ENCODE data around the gene DNAI7. TPM values are rescaled to one million over a fixed set of nuclear protein-coding genes. Genes with fewer than 3 reads are reported as not detected.
A peak's percentile ranks its signal among the peaks of the same experiment; 100 is the strongest.

The DNAI7 gene
- total RNA-seq, 1 experiment from 2014 or later: not detected

DNA sequence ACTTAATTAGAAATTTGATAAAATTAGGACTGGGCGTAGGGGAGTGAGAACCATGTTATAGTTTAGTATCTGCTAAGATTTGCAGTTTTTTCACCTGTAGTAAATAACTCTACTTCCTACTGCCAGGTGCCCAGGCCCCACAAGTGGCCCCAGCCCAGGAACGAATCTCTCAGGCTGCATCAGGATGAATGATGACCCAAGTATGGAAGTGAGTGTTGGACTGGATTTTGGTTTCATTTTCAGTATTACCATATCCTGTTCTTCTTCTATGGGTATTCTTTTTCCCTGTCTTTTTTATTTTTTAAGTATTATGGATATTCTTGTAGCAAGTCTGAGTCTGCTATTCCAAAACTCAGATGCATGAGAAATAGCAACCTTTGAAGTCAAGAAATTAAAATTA is 125.7 kb downstream of the DNAI7 start:
- no peak overlapping the region for H3K4me2 ChIP-seq (ENCODE audit: low read depth, low read length, poor library complexity, severe bottlenecking)
- H2AFZ ChIP-seq (ENCODE audit: low read length): no peak overlapping the region

DNA sequence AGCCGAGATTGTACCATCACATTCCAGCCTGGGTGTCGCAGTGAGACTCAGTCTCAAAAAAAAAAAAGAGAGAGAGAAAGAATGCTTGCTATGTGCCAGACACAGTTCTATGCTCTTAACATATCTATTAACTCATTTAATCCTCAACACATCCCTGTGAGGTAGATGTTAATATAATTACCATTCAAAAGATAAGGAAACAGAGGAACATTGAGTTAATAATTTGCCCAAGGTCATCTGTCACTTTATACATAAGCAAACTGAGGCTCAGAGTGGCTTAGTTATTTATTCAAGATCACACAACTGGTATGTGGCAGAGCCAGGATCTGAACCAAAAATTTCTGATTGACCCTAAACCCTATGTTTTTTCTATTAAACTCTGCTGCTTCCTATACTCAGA is 129.9 kb downstream of the DNAI7 start:
- peaks cover 24% of the 10 kb centered on the region for H4K20me1 ChIP-seq (ENCODE audit: insufficient read depth, low read depth, low read length)
- no peaks in the 10 kb centered on the region for H3K27me3 ChIP-seq (ENCODE audit: low read length)
- no peaks in the 10 kb centered on the region for H3K9me2 ChIP-seq (replicated peaks; ENCODE audit: insufficient read depth, low read length)
- peaks cover 91% of the 10 kb centered on the region for H3K79me2 ChIP-seq (ENCODE audit: low read length)
- peaks cover 83% of the 10 kb centered on the region for H3K36me3 ChIP-seq (ENCODE audit: insufficient read depth, low read length)
- H2AFZ ChIP-seq (ENCODE audit: low read length): no peak overlapping the region
- H3K4me2 ChIP-seq (ENCODE audit: low read depth, low read length, poor library complexity, severe bottlenecking): no peak overlapping the region
- H3K9me3 ChIP-seq (ENCODE audit: low read length): no peaks in the 10 kb centered on the region
- no peak overlapping the region for H3K4me3 ChIP-seq (ENCODE audit: low read length)
- H3K9ac ChIP-seq (ENCODE audit: low read length): no peak overlapping the region
- no peak for DNase-seq
- H3K27ac ChIP-seq (ENCODE audit: low read length): no peak overlapping the region; the same call in 1 of the 2 replicates
- peaks cover 55% of the 10 kb centered on the region for H3K4me1 ChIP-seq (ENCODE audit: low read length)

More for the DNA sequence above, 125.7 kb downstream of the DNAI7 start:
- Histone ChIP-seq H3K27me3 (ENCODE audit: low read length) (no peaks in the 10 kb centered on the region), H3K9me3 (ENCODE audit: low read length) (no peaks in the 10 kb centered on the region), H3K9me2 (replicated peaks; ENCODE audit: insufficient read depth, low read length) (no peaks in the 10 kb centered on the region), H3K27ac (ENCODE audit: low read length) (peak overlapping the region; percentile 32; the same call in 1 of the 2 replicates), H3K79me2 (ENCODE audit: low read length) (peaks cover 88% of the 10 kb centered on the region), H3K36me3 (ENCODE audit: insufficient read depth, low read length) (peaks cover 89% of the 10 kb centered on the region), H3K4me1 (ENCODE audit: low read length) (peaks cover 57% of the 10 kb centered on the region), H3K4me3 (ENCODE audit: low read length) (no peak overlapping the region), H3K9ac (ENCODE audit: low read length) (no peak overlapping the region), H4K20me1 (ENCODE audit: insufficient read depth, low read depth, low read length) (no peaks in the 10 kb centered on the region)
- DNase-seq: no peak

DNA sequence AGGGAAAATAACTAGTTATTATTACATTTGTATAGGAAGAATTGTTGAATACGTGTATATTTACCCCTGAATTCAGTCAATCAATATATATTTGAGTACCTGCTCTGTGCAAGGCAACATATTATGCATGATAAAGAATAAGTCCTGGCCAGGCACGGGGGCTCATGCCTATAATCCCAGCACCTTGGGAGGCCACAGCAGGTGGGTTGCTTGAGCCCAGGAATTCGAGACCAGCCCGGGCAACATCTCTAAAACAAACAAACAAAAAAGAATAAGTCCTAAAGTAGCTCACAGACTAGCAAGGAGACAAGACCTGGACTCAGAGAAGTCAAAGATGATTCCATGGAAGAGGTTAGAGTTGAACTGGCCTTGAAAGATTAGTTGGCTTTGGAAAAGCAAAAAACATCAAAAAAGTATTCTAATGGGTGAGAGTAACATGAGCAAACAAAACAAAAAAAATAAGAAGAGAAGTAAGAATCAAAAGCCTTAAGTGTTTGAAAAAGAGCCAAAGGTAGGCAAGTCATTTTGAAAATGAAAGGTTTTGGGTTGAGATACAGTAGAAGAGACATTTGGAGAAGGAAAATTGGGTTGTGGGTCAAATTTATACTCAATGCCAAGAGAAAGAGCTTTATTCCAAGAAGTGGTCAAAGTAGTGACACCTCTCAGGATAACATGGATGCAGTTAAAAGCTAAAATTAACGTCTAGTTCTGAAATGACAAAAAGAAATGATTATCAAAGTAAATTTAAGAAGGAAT is 130.9 kb downstream of the DNAI7 start:
- Histone ChIP-seq H4K20me1 (ENCODE audit: insufficient read depth, low read depth, low read length) (peaks cover 24% of the 10 kb centered on the region), H3K9ac (ENCODE audit: low read length) (no peak overlapping the region), H3K36me3 (ENCODE audit: insufficient read depth, low read length) (peaks cover 77% of the 10 kb centered on the region), H3K27ac (ENCODE audit: low read length) (peak overlapping the region; percentile 100), H3K4me2 (ENCODE audit: low read depth, low read length, poor library complexity, severe bottlenecking) (no peak overlapping the region), H3K4me3 (ENCODE audit: low read length) (no peak overlapping the region), H3K9me2 (replicated peaks; ENCODE audit: insufficient read depth, low read length) (no peaks in the 10 kb centered on the region), H3K9me3 (ENCODE audit: low read length) (no peaks in the 10 kb centered on the region), H3K79me2 (ENCODE audit: low read length) (peaks cover 91% of the 10 kb centered on the region), H3K4me1 (ENCODE audit: low read length) (peaks cover 58% of the 10 kb centered on the region), H2AFZ (ENCODE audit: low read length) (no peak overlapping the region), H3K27me3 (ENCODE audit: low read length) (no peaks in the 10 kb centered on the region)
- no peak for DNase-seq

DNA sequence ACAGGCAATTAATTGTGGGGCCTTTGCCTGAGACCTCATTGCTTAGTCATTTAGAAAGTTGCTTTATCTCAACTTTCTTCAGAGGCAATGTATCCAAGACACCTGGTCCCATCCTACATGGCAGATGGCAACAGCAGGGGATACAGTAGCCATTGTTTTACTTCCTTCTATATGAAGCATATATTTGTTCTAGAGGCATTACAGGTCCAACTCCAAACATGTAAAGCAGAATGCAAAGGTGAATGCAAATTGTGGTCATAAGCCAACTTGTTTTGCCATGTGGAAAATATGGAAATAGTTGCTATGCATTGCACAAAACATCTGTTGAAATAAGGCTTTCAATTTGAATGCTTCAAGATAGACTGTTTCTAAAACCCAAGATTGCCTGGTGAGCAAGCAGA is 136.3 kb downstream of the DNAI7 start:
- H3K27ac ChIP-seq (ENCODE audit: low read length): peak overlapping the region; percentile 100
- peaks cover 28% of the 10 kb centered on the region for H4K20me1 ChIP-seq (ENCODE audit: insufficient read depth, low read depth, low read length)
- H3K4me3 ChIP-seq (ENCODE audit: low read length): peak overlapping the region; percentile 95
- peak overlapping the region; percentile 95 for H3K4me2 ChIP-seq (ENCODE audit: low read depth, low read length, poor library complexity, severe bottlenecking)
- H3K79me2 ChIP-seq (ENCODE audit: low read length): peaks cover 100% of the 10 kb centered on the region
- H2AFZ ChIP-seq (ENCODE audit: low read length): no peak overlapping the region
- H3K9me3 ChIP-seq (ENCODE audit: low read length): no peaks in the 10 kb centered on the region
- DNase-seq: peak; percentile 83
- H3K4me1 ChIP-seq (ENCODE audit: low read length): peaks cover 74% of the 10 kb centered on the region
- peak overlapping the region; percentile 94 for H3K9ac ChIP-seq (ENCODE audit: low read length)
- peaks cover 59% of the 10 kb centered on the region for H3K36me3 ChIP-seq (ENCODE audit: insufficient read depth, low read length)
- H3K9me2 ChIP-seq (replicated peaks; ENCODE audit: insufficient read depth, low read length): no peaks in the 10 kb centered on the region
- H3K27me3 ChIP-seq (ENCODE audit: low read length): no peaks in the 10 kb centered on the region

Other genes starting within 250 kb of the DNAI7 start
- gene BCAT1, start 246.1 kb downstream of the DNAI7 start, total RNA-seq (2014; rRNA removed; shearing (Covaris generic); ENCODE audit: low replicate concordance): 183 and 190 TPM in 2 replicates
- gene ETFRF1, start 77 bp upstream of the DNAI7 start, total RNA-seq (2014; rRNA removed; shearing (Covaris generic); ENCODE audit: low replicate concordance): 4.9 and 18.3 TPM in 2 replicates
- gene KRAS, start 55.8 kb upstream of the DNAI7 start, total RNA-seq (2014; rRNA removed; shearing (Covaris generic); ENCODE audit: low replicate concordance): 13.5 and 35.8 TPM in 2 replicates

All from Karpas-422 (cell line).